Measurements from ENCODE around the gene MISFA.
"Not testable (repeated sequence)": the region's sequence is repeated elsewhere in the genome, so short reads cannot be mapped to it uniquely, and the experiment has no call there.

MISFA gene

DNA sequence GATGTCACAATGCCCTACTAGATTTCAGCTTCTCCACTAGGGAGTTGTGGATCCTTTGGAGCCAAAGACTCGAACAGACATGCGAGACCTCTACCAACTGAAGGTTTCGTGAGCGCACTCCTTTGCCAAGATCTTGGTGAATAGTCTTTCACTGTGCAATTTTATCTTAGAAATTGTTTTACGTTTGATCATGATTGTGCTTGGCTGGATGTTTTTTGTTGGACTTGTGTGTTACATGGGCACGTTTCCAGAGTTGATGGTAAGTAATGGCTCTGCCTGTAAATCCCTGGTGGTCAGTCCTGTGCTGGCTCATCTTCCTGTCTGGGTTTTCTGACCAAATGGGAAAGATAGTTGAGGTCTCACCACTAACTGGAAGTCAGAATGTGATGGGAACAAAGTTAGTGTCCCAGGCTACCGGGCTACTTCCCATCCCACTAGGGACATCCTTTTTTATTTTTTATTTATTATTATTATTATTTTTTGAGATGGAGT lies at the start of gene MISFA:
Gene MISFA, plus strand, starts transcription at position 51 of the 492 bp plus-strand sequence. Its CDS starts 140 bp downstream, at position 191.
- no peak for DNase-seq

DNA sequence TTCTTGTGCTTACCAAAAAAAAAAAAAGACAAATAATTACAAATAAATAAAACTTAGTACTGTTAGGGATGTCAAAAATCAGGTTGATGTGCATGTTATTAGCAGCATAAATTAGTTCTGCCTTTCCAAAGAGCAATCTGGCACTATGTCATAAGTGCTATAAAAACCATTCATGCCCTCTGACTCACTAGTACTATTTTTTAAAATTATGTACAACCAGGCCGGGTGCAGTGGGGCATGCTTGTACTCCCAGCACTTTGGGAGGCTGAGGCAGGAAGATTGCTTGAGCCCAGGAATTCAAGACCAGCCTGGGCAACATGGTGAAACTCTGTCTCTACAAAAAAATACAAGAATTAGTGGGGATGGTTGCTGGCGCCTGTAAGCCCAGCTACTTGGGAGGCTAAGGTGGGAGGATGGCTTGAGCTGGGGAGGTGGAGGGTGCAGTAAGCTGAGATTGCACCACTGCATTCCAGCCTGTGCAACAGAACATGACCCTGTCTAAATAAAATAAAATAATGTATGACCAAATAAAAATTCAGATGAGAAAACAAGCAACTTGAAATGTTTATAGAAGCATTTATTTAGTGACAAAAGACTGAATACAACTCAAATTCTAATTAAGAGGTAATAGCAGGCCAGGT lies 36.4 kb upstream of the MISFA start:
- DNase-seq: no peak

DNA sequence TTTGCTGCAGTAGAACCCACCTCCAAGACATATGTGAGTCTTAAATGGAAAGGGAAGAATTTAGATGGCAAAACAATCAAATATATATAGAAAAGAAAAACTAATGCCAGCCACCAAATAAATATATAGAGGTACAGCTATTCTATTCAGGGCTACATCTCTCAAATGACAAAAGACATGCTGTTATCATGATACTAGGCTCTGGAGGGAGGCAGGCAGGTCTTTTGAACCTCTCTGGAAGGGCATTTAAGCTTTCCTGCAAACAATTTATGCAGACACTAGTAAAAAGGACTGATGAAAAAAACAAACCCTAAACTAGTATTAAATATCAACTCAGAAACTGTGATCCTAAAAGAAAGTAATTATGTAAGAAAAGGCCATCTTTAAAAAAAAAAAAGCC lies 35.4 kb upstream of the MISFA start:
- no peak for DNase-seq

DNA sequence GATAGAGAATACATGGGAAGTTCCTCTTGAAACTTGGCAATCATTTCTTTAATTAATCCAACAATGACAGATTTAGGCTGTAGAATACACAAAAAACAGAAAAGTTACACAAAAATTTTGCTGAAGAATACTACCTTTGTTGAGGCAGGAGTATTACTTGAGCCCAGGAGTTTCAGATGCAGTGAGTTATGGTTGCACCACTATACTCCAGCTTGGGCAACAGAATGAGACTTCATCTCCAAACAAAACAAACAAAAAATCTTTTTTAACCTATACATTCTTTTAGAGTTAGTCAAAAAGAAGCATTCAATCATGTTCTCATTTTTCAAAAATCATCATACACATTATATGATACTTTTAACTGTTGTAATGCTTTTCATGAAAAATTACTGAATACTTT lies 33.2 kb upstream of the MISFA start:
- no peak for DNase-seq

DNA sequence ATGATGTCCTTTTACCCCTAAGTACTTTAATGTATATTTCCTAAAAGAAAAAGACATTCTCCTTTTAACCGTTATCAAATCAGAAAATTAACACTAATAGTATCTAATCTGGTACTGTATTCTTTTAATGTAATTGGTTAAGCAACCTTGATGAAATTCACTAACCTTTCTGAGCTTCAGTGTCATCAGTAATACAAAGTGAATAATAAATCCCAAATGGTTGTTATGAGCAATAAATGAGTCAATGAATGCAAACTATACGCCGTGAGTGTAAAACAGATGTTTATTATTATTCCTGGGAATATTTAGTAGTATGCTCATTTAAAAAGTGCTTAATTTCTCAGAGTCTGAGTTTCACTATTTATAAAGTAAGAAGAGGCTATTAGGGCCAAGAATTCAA lies 32.5 kb upstream of the MISFA start:
- DNase-seq: no peak

DNA sequence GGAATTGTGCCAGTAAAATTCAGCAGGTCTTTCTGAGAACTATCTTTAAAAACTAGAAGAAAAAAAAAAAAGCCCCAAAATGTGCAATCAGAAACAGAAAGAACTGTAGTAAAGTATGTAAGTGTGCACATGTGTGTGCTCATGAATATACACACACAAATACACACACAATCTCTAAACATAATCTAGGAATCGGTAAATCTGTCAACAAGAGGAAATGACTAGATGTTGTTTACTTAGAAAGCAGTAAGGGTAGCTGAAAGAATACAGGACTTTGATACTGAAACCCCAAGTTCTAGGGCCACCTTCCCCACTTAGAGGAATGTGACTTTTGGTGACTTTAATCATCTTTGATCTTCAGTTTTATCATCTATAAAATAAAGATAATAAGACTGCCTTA lies 24.2 kb upstream of the MISFA start:
- no peak for DNase-seq

DNA sequence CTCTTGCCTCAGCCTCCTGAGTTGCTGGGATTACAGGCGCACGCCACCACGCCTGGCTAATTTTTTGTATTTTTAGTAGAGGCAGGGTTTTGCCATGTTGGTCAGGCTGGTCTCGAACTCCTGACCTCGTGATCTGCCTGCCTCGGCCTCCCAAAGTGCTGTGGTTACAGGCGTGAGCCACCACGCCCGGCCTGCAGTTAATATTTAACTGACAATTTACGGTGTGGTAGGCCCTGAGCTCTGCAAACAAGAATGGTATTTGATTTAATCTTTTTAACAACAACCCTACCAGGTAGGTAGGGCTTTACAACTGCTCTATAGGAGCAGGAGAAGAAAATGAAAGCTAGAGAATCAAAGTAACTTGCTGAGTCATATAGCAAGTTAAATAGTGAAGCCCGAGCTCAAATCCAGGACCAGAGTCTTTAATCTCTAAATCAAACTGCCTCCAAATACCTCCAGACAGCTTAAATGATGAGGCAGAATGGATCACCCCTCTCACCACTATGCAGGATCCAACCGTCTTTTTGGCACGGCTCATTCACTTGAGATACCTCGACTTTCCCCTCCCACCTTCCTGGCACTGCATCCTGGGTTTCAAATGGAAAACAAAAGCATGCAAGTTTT lies 20.5 kb upstream of the MISFA start:
- no peak for DNase-seq

DNA sequence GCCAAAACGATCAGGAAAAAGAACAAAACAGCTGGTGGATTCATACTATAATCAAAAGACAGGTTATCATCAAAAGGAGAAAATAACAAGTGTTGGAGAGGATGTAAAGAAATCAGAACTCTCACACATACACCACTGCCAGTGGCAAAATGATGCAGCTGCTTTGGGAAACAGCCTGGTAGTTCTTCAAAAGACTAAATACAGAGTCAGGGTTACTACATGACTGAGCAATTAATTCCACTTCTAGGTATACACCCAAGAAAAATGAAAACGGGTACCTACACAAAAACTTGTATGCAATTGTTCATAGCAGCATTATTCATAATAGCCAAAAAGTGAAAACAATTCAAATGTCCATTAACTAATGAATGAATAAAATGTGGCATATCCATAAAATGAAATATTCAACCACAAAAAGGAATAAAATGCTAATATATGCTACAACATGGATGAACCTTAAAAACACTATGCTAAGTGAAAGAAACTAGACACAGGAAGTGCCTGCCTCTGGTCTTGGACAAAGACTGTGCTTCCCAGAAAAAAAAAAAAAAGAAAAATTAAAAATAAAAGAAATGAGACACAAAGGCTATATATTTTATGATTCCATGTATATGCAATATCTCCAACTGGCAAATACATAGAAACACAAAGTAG lies 19.3 kb upstream of the MISFA start:
- DNase-seq: no peak

DNA sequence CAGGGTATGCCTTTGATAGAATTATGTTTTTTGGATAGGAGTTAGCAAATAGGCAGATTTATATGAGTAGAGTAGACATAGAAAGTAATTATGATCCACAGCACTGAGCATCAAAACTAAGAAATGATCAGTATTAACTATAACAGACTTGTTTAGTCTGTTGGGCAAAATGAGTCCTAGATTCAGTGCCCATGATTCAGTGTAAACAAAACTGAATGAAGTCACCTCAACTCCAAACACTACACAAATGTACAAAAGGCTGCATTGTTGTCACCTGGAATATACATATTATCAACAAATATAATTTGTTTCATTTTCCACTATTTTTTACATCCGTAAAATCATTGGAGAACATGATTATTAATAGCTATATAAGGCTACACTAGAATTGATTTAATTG lies 17.8 kb upstream of the MISFA start:
- no peak for DNase-seq

DNA sequence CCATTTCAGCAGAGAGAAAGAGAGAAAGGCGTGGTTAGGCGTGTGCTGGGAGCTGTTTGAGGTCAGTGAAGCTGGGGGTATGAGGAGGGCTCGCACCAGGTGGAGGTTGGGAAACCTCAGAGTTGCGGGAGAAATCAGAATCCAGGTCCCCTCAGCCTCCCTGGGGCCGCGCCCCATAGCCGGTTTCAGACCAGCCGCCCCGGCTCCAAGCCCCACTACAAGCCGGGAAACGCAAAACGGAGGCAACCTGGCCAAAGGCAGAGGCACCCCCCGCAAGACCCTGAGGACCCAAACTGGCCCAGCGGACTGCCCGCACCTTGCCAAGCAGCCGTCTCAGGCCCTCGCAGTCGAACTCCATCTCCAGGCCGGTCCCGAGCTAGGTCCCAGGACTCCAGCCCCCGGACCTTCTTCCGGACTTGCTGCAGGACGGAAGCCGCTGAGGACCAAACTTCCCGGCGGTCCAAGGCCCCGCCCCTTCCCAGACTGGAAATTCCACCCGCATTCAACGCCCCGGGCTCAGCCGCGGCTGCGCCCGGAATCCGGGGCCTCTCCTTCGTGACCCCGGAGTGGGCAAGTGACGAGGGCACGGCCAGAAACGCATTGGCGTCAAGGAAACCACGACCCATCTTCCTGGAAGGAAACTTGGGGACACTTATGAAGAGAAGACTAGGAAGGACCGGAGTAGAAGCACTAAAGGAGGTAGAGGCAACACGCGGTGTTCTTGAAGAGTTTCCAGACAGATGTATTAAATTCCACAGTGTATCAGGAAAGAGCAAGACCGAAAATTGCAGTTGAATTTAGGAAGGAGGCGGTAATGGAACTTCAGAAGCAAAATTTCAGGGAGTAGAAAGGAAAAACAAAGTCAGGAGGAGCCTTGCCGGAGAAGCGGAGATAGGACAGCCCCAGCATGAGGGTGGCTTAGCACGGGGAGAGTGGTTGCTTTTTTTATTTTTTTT lies 11.0 kb upstream of the MISFA start, which contains the start of gene UEVLD:
Gene UEVLD, minus strand, starts transcription at position 438 of the 956 bp plus-strand sequence. Its CDS starts 80 bp downstream, at position 358.
- DNase-seq: no peak

DNA sequence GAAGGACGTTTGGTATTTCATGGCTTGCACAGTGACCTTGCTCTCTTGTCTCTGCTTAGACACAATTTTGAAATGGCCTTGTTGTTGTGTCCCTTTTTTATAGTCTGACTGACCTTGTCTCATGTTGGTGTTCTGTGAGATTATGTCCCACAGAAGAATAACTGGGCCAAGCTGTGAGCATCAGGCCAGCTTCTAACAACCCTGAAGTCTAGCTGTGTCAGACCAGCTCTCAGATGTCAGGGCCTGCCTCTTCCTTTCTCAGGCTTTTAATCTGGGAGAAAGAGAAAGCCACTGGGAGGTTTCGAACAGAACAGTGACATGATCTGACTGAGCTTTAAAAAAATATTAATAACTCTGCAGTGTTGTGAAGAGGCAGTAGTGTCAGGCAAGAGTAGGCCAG lies 9.0 kb upstream of the MISFA start:
- no peak for DNase-seq

DNA sequence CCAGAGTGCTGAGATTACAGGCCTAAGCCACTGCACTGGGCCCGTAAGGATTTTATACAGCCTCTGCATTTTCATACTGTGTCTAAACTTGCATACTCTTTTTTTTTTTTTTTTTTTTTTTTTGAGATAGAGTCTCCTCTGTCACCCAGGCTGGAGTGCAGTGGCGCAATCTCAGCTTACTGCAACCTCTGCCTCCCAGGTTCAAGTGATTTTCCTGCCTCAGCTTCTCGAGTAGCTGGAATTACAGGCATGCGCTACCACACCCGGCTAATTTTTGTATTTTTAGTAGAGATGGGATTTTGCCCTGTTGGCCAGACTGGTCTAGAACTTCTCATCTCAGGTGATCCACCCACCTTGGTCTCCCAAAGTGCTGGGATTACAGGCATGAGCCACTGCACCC lies 5.5 kb upstream of the MISFA start:
- DNase-seq: not testable (repeated sequence)

DNA sequence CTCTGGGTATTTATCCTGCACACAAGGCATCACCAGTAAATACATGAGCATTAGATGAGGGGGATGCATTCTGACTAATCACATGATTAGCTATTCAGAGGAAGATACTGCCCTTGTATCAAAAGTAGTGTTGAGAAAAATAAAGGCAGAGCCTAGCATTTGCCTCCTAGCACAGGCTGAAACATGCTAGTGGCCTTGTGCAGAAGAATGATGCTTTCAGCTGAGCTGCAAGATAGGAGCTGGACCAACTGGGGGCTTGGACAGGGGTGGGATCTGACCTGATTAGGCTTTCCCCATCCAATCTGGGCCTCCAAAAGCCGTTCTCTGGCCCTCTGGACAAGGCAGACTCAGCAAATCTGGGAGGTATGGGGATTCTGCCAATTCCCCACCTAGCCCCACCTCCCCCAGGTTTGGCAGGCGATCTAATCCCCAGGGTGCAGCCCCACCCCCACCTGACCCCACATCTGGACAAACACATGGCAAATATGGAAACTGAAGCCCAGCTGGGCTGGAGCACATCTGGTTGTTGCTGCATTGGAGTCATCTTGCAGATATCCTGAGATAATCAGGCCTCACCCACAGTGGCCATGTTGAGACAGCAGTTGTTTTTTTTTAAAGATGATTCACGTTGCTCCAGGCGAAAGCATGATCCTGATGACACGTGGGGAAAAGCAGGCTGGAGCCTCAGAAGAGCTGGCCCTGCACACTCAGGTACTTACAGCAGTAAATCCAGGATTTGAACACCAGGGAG lies 4.4 kb upstream of the MISFA start:
- DNase-seq: no peak

DNA sequence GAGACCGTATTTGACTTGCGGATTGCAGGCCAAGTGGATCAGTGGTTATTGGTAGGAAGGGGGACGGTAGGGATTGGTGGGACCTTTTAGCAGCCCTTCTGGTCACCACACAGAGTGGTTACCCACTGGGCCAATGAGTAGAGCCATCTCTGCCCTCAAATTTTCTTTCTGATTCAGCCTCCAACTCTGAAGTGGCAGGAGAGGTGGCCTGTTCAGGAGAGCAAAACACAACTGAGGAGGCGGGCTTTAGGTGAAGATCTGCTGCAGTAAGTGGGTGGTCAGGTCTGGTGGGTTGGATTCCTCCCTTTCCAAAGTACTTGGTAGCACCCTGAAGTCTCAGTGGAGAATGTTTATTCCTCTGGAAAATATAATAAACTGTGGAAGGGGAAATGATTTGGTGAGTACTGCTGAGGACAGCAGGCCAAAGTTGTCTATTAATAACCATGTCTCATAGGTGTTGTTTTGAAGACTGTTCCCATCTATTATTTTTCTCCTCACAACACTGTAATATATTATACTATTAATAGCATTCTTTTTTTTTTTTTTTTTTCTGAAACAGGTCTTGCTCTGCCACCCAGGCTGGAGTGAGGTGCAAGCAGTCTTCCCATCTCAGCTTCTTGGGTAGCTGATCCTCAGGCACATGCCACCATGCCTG lies 1.5 kb downstream of the MISFA start:
- no peak for DNase-seq

DNA sequence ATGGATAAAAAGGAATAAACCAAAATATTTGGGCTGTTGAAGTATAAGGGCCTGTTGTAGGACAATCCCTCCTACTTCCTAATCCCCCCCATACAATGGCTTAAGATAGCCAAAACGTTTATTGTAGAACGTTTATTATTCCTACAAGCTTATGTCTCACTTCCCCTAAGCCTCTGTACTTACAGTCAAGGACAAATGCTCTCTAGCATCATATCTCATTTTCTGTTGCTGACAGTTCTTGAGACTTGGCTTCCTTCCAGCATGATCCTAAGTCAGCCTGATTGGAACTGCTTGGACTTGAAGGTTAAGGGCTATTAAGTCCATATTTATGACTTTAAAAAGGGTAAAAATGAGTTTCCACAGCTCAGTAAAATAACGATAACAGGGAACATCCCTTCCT lies 8.8 kb downstream of the MISFA start:
- no peak for DNase-seq

DNA sequence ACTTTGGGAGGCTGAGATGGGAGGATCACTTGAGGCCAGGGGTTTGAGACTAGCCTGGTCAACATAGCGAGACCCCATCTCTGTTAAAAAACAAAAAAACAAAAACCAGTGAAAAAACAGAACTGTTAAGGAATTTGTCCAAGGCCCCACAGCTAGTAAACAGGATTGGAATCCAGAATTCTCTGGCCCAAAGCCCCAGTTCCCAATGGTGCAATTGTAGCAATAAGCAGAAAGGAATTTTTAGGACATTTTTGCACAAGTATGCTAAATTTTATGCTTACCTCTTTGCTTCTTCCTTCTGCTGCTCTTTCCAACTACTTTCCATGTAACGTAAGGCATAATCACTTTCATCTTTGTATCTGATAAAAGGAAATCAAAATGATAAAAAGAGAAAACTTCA lies 11.6 kb downstream of the MISFA start:
- DNase-seq: no peak

DNA sequence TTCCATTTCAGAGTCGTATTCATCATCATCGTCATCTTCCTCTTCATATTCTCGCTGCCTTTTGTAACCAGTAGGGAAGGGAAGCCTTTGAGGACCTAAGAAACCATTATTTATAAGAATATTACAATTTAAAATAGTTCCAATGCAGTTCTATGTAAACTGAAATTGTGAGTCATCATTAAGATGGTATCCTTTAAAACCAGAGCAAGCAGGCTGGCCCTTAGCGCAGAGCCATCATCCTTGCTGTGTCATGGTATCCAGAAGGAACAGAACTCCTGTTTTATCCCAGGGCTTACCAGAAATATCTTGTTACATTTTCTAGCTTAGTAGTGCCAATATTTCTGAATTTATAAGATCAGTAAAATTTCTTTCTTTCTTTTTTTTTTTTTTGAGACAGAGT lies 12.8 kb downstream of the MISFA start:
- no peak for DNase-seq

DNA sequence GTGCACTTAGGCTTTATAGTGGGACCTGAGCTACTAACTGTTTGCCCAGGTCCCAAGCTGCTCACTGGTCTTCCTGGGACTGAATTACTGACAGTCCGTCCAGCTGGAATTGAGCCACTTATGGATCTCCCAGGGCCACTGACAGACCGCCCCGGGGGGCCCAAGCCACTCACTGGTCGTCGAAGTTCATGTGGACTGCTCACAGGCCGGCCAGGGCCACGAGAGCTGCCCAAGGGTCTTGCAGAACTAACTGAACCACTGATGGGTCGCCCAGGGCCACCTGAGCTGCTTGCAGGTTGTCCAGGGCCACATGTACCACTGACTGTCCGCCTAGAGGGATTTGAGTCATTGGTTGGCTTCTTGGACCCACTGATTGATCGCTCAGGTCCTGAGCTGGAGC lies 15.1 kb downstream of the MISFA start:
- DNase-seq: no peak

DNA sequence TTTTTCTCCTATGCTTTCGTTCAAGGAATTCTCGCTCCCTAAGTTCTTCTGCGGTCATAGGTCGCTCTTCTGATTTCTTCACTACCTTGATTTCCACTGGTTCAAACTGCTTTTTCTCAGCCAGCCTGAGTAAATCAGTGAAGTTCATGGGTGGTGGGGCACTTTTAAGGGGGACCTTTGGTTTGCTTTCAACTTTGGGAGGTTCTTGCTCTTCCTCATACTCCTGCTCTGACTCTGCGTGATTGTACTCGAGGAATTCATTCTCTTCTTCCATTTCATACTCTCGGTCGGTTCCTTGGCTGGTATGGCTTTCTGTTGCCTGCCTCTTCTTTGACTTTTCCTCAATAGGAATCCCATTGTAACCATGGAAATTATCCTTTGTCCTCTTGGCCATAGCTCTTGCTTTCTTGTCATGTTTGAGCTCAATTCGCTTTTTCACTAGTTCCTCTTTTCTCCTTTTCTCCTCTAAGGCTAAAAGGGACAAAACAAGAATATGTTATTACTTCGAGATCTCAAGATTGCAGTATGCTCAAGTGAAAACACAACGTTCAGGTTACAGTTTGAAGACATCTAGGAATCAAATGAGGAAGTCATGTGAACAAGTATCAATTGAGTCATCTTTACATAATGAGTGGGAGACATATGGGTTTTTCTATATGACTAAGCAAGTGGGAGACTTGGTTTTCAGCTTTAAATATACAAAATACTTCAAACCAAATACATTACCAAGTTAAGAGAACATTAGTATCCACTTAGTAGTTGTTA lies 16.2 kb downstream of the MISFA start:
- no peak for DNase-seq

DNA sequence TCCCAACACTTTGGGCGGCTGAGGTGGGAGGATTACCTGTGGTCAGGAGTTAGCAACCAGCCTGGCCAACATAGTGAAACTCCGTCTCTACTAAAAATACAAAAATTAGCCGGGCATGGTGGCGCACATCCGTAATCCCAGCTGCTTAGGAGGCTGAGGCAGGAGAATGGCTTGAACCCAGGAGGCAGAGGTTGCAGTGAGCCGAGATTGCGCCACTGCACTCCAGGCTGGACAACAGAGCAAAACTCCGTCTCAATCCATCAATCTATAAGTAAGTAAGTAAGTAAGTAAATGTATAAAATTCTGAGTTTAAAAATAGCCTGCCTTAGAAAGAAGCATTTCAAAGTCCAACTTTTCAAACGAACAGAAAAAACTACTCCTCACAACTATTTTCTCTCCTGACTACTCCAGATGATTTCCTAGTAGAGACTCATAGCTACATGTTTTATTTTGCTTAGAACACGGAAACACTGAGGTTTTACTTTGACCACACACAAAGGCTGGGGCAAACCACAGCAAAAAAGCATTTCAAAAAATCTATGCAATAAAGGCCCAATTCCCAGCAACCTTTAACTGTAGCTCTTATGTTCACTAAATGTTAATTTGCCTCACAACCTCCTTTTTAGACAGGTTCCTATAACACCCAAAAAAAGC lies 18.2 kb downstream of the MISFA start:
- no peak for DNase-seq
